ENCODE data around the gene KIAA1671.

GRCh38 chr22:25120761-25121212 is 168.3 kb downstream of the KIAA1671 start:
- no peak for TF ChIP-seq CTCF (IDR thresholded peaks at IDR 0.05)
- no peak for TF ChIP-seq EP300 (IDR thresholded peaks at IDR 0.05)
- TF ChIP-seq POLR2A (IDR thresholded peaks at IDR 0.05) = no peak

All from gastroesophageal sphincter (tissue), 3 donors.